Naive thymus-derived CD4-positive, alpha-beta T cell (primary cell): ENCODE results near the gene UBB. TPM values are rescaled to one million over a fixed set of nuclear protein-coding genes. Genes with fewer than 3 reads are reported as not detected.

ENCODE experiments used
- ATAC-seq: fragments of 150-1000 bp; cut with Tn5 transposase; 2 replicates; pipeline ENCODE4 v1.10.0; 2021; ENCODE audit warnings: mild to moderate bottlenecking, moderate library complexity
- CTCF ChIA-PET: fragments of 350-600 bp; sonication (Branson Sonifier 250); formaldehyde crosslinking; loops from one replicate; lab custom pipeline; 2021; ENCODE audit warnings: antibody characterized with exemption; lab: Charles Lee
- POLR2A ChIA-PET: fragments of 350-600 bp; sonication (Branson Sonifier 250); formaldehyde crosslinking; loops from one replicate; lab custom pipeline; 2021; ENCODE audit warnings: antibody characterized with exemption, inconsistent platforms; lab: Charles Lee
- DNase-seq, 9 donors: peaks; one replicate each; pipeline versions ENCODE4 v3.0.0 to v3.0.0-alpha.2; 2020 to 2022; ENCODE audit warnings: mixed read lengths in 1 of 9
- H3K27ac ChIP-seq: one replicate; pipeline ENCODE4 v1.7.0; 2013; ENCODE audit warnings: mild to moderate bottlenecking, low read depth, low read length, moderate library complexity
- H3K27me3 ChIP-seq, 2 donors: one replicate each; pipeline ENCODE4 v1.7.0; 2013; ENCODE audit warnings: low read length in 2 of 2, mild to moderate bottlenecking in 2 of 2, moderate library complexity in 2 of 2; ENCODE audit not compliant: control insufficient read depth in 2 of 2, insufficient read depth in 2 of 2
- H3K36me3 ChIP-seq, 3 experiments: 1 replicate in 2 of 3; 2 replicates in 1 of 3; pipeline ENCODE4 v1.7.0; 2013; ENCODE audit warnings: low read length in 3 of 3, mild to moderate bottlenecking in 3 of 3, moderate library complexity in 1 of 3; ENCODE audit not compliant: insufficient read depth in 3 of 3, control insufficient read depth in 2 of 3
- H3K4me1 ChIP-seq, 2 donors: one replicate each; pipeline ENCODE4 v1.7.0; 2013; ENCODE audit warnings: low read length in 2 of 2, mild to moderate bottlenecking in 2 of 2, moderate library complexity in 1 of 2; ENCODE audit not compliant: control insufficient read depth in 2 of 2, insufficient read depth in 2 of 2
- H3K4me3 ChIP-seq: 2 replicates; pipeline ENCODE4 v1.7.0; 2013; ENCODE audit warnings: mild to moderate bottlenecking, low read length
- H3K9me3 ChIP-seq, 3 experiments: 1 replicate in 2 of 3; 2 replicates in 1 of 3; pipeline ENCODE4 v1.7.0; 2013; ENCODE audit warnings: low read length in 3 of 3; ENCODE audit not compliant: control insufficient read depth in 2 of 3
- H3K27ac Mint-ChIP-seq, 9 donors: one replicate each; pipeline ENCODE4 v1.8.0; 2020 to 2022; ENCODE audit warnings: mixed read lengths in 9 of 9, mild to moderate bottlenecking in 8 of 9, moderate library complexity in 5 of 9, inconsistent platforms in 2 of 9
- H3K27me3 Mint-ChIP-seq, 5 donors: one replicate each; pipeline ENCODE4 v1.8.0; 2021 to 2022; ENCODE audit warnings: mixed read lengths in 5 of 5, mild to moderate bottlenecking in 1 of 5
- H3K36me3 Mint-ChIP-seq, 5 donors: one replicate each; pipeline ENCODE4 v1.8.0; 2020 to 2022; ENCODE audit warnings: mixed read lengths in 5 of 5, mild to moderate bottlenecking in 3 of 5, inconsistent platforms in 1 of 5
- H3K4me1 Mint-ChIP-seq, 7 donors: one replicate each; pipeline ENCODE4 v1.8.0; 2020 to 2022; ENCODE audit warnings: mixed read lengths in 7 of 7, mild to moderate bottlenecking in 3 of 7, inconsistent platforms in 1 of 7
- H3K4me3 Mint-ChIP-seq, 10 donors: one replicate each; pipeline ENCODE4 v1.8.0; 2020 to 2022; ENCODE audit warnings: mild to moderate bottlenecking in 10 of 10, mixed read lengths in 10 of 10, moderate library complexity in 6 of 10, inconsistent platforms in 2 of 10
- H3K9me3 Mint-ChIP-seq, 11 donors: one replicate each; pipeline ENCODE4 v1.8.0; 2020 to 2022; ENCODE audit warnings: mixed read lengths in 11 of 11, mild to moderate bottlenecking in 4 of 11, inconsistent platforms in 1 of 11, moderate library complexity in 1 of 11
- intact Hi-C, 2 donors: fragments of 100-400 bp; cut with micrococcal nuclease; formaldehyde crosslinking; loops; one replicate each; pipeline ENCODE4 v1.15.1; 2023
- polyA plus RNA-seq, 2 donors: library from polyadenylated mRNA; unstranded; fragments of 300-500 nt; fragmentation: Illumina TruSeq; gene quantifications; one replicate each; pipeline ENCODE4 v1.2.3, GENCODE V29; 2021
- total RNA-seq, 6 experiments: library from RNA in 5 of 6; stranded (reverse) in 5 of 6; gene quantifications; 1 replicate in 5 of 6; 2 replicates in 1 of 6; pipeline ENCODE4 v1.2.3 and lab custom pipeline; 2021 to 2026

UBB gene
- total and polyA plus RNA-seq, 7 experiments from 2014 or later: 537 to 1,950 (median 810) TPM

- Histone ChIP-seq H3K27me3 (no peaks in the 10 kb centered on the region), H3K27ac (peak overlapping the region; percentile 73), H3K9me3 (no peaks in the 10 kb centered on the region), H3K4me1 (peaks cover 4 to 5% of the 10 kb centered on the region in 2 donors), H3K4me3 (peak overlapping the region; percentile 78), H3K36me3 (peaks cover 0 to 10% (median 0%) of the 10 kb centered on the region in 3 experiments)
- Mint-ChIP-seq H3K4me1 (peaks cover 11 to 23% (median 19%) of the 10 kb centered on the region in 7 donors), H3K36me3 (peaks cover 0 to 5% (median 0%) of the 10 kb centered on the region in 5 donors), H3K4me3 (peak overlapping the region; percentile 89 to 98 (median 95)), H3K27ac (peak overlapping the region; percentile 73 to 98 (median 85)), H3K9me3 (no peaks in the 10 kb centered on the region), H3K27me3 (peaks cover 0 to 21% (median 0%) of the 10 kb centered on the region in 5 donors)
- ATAC-seq (peak; percentile 74), DNase-seq (peak in 7 of 9 donors; percentile 26 to 66 (median 44))
- intact Hi-C loops: loop anchor here (1.0 to 2.0 kb wide), 6 partner anchors 28 to 1908 kb away; partner anchors contain the start of genes MIEF2 (in 1 of the 2), NCOR1 (in 1 of the 2), PIGL (in 1 of the 2) and UBB (in 1 of the 2)
- ChIA-PET CTCF (interaction anchor here (0.6 to 2.5 kb wide), 6 partner anchors 11 to 169 kb away, joined by 3 to 19 read pairs (median 3); no protein-coding TSS in a partner anchor), POLR2A (interaction anchor here (0.6 to 1.9 kb wide), 11 partner anchors 9 to 234 kb away, joined by 3 to 14 read pairs (median 4); partner anchors contain the start of gene UBB)
These were observed 28.1 kb upstream of the UBB start for GRCh38 chr17:16352667-16353316.

GRCh38 chr17:16353317-16354174, 27.3 kb upstream of the UBB start, which contains the start of gene CENPV:
CENPV (minus strand) TSS chr17:16353469; CDS start chr17:16353436, 33 bp downstream.
- Mint-ChIP-seq H3K27me3 (peaks cover 0 to 27% (median 0%) of the 10 kb centered on the region in 5 donors), H3K4me1 (peaks cover 11 to 23% (median 19%) of the 10 kb centered on the region in 7 donors), H3K4me3 (peak within 1 kb of the TSS; percentile 89 to 98 (median 95)), H3K27ac (peak within 1 kb of the TSS; percentile 73 to 98 (median 86)), H3K36me3 (peaks cover 0 to 5% (median 0%) of the 10 kb centered on the region in 5 donors), H3K9me3 (no peaks in the 10 kb centered on the region)
- peaks cover 4 to 5% of the 10 kb centered on the region in 2 donors for H3K4me1 ChIP-seq
- DNase-seq (peak; percentile 62 to 76 (median 71)), ATAC-seq (peak; percentile 96)
- ChIA-PET CTCF (interaction anchor here (0.6 to 2.5 kb wide), 6 partner anchors 10 to 168 kb away, joined by 3 to 19 read pairs (median 3); partner anchors contain the start of gene UBB), POLR2A (interaction anchor here (0.6 to 1.9 kb wide), 8 partner anchors 9 to 234 kb away, joined by 3 to 14 read pairs (median 6); partner anchors contain the start of gene UBB)
- H3K27ac ChIP-seq: peak within 1 kb of the TSS; percentile 73
- peak within 1 kb of the TSS; percentile 78 for H3K4me3 ChIP-seq
- intact Hi-C loops: loop anchor here in 1 of 2 donors (2.0 kb wide), 4 partner anchors 27 to 1907 kb away; partner anchors contain the start of genes MIEF2, PIGL and UBB
- H3K27me3 ChIP-seq: no peaks in the 10 kb centered on the region
- H3K36me3 ChIP-seq: peaks cover 0 to 7% (median 0%) of the 10 kb centered on the region in 3 experiments
- H3K9me3 ChIP-seq: no peaks in the 10 kb centered on the region

- Histone ChIP-seq H3K27ac (no peak overlapping the region), H3K27me3 (no peaks in the 10 kb centered on the region), H3K4me3 (no peak overlapping the region), H3K4me1 (peaks cover 4 to 5% of the 10 kb centered on the region in 2 donors), H3K36me3 (peaks cover 0 to 5% (median 0%) of the 10 kb centered on the region in 3 experiments), H3K9me3 (no peaks in the 10 kb centered on the region)
- POLR2A ChIA-PET: interaction anchor here (0.6 kb wide), 1 partner anchor 53 kb away, joined by 3 read pairs; no protein-coding TSS in a partner anchor
- ATAC-seq (no peak), DNase-seq (no peak)
- Mint-ChIP-seq H3K36me3 (peaks cover 0 to 2% (median 0%) of the 10 kb centered on the region in 5 donors), H3K27me3 (peaks cover 0 to 27% (median 0%) of the 10 kb centered on the region in 5 donors), H3K4me3 (peak overlapping the region; percentile 50 to 92 (median 83)), H3K27ac (peak overlapping the region in 3 of 9 donors; percentile 5 to 74 (median 72)), H3K4me1 (peaks cover 11 to 23% (median 19%) of the 10 kb centered on the region in 7 donors), H3K9me3 (no peaks in the 10 kb centered on the region)
- CTCF ChIA-PET: no interaction called here
- intact Hi-C loops: no loop called here
These were observed 26.3 kb upstream of the UBB start for GRCh38 chr17:16354585-16354984.

- DNase-seq: no peak
These were observed 22.5 kb upstream of the UBB start for GRCh38 chr17:16358394-16358793.

GRCh38 chr17:16361874-16362273, 19.0 kb upstream of the UBB start:
- H3K27me3 Mint-ChIP-seq: peaks cover 0 to 5% (median 0%) of the 10 kb centered on the region in 5 donors
- POLR2A ChIA-PET: no interaction called here
- no peaks in the 10 kb centered on the region for H3K36me3 ChIP-seq
- H3K4me1 ChIP-seq: no peaks in the 10 kb centered on the region
- H3K27ac Mint-ChIP-seq: no peak overlapping the region
- intact Hi-C loops: loop anchor here in 1 of 2 donors (5.0 kb wide), 1 partner anchor 225 kb away; no protein-coding TSS in a partner anchor
- no peaks in the 10 kb centered on the region for H3K27me3 ChIP-seq
- H3K4me1 Mint-ChIP-seq: peaks cover 0 to 5% (median 0%) of the 10 kb centered on the region in 7 donors
- H3K4me3 Mint-ChIP-seq: no peak overlapping the region
- H3K9me3 ChIP-seq: no peaks in the 10 kb centered on the region
- CTCF ChIA-PET: interaction anchor here (0.6 to 1.2 kb wide), 3 partner anchors 10 to 63 kb away, joined by 3 to 5 read pairs (median 4); no protein-coding TSS in a partner anchor
- DNase-seq (no peak), ATAC-seq (no peak)
- no peak overlapping the region for H3K27ac ChIP-seq
- H3K36me3 Mint-ChIP-seq: no peaks in the 10 kb centered on the region
- H3K9me3 Mint-ChIP-seq: no peaks in the 10 kb centered on the region
- H3K4me3 ChIP-seq: no peak overlapping the region

More at GRCh38 chr17:16358394-16358793, 22.5 kb upstream of the UBB start:
- no peaks in the 10 kb centered on the region for H3K9me3 Mint-ChIP-seq
- H3K4me3 Mint-ChIP-seq: no peak overlapping the region
- peak overlapping the region in 1 of 9 donors; percentile 2 for H3K27ac Mint-ChIP-seq
- Histone ChIP-seq H3K36me3 (no peaks in the 10 kb centered on the region), H3K4me1 (no peaks in the 10 kb centered on the region), H3K4me3 (no peak overlapping the region), H3K27ac (no peak overlapping the region), H3K27me3 (no peaks in the 10 kb centered on the region), H3K9me3 (no peaks in the 10 kb centered on the region)
- intact Hi-C loops: no loop called here
- ChIA-PET POLR2A (interaction anchor here (1.0 kb wide), 1 partner anchor 20 kb away, joined by 3 read pairs; no protein-coding TSS in a partner anchor), CTCF (no interaction called here)
- H3K27me3 Mint-ChIP-seq: peaks cover 0 to 19% (median 0%) of the 10 kb centered on the region in 5 donors
- H3K4me1 Mint-ChIP-seq: peaks cover 4 to 6% (median 5%) of the 10 kb centered on the region in 7 donors
- H3K36me3 Mint-ChIP-seq: peaks cover 0 to 2% (median 0%) of the 10 kb centered on the region in 5 donors
- ATAC-seq: no peak
